Measurements from ENCODE around the gene ZNF101. TPM values are rescaled to one million over a fixed set of nuclear protein-coding genes. Genes with fewer than 3 reads are reported as not detected.

The ZNF101 gene
- total RNA-seq, 4 donors from 2014 or later, result 3.0 to 9.1 (median 6.3) TPM

- no peak for DNase-seq (ENCODE audit: low spot score)
- no peak for TF ChIP-seq CTCF (IDR thresholded peaks at IDR 0.05)
- ATAC-seq (ENCODE audit: low FRiP score), result peak; percentile 70
These were observed 40.8 kb upstream of the ZNF101 start, which contains the start of gene LPAR2 for GRCh38 chr19:19627621-19628500. Gene LPAR2, minus strand, starts transcription at chr19:19628220. Its CDS starts 945 bp downstream, at chr19:19627275.

GRCh38 chr19:19628501-19629134 is 40.0 kb upstream of the ZNF101 start:
- DNase-seq (ENCODE audit: low spot score) (no peak), ATAC-seq (ENCODE audit: low FRiP score) (peak; percentile 61)
- TF ChIP-seq CTCF (IDR thresholded peaks at IDR 0.05), result no peak

- no peak for TF ChIP-seq CTCF (IDR thresholded peaks at IDR 0.05)
- no peak for ATAC-seq (ENCODE audit: low FRiP score)
- no peak for DNase-seq (ENCODE audit: low spot score)
These were observed 38.6 kb upstream of the ZNF101 start for GRCh38 chr19:19630062-19630414.

GRCh38 chr19:19630426-19630825 is 38.2 kb upstream of the ZNF101 start:
- no peak for TF ChIP-seq CTCF (IDR thresholded peaks at IDR 0.05)
- DNase-seq (ENCODE audit: low spot score) (no peak), ATAC-seq (ENCODE audit: low FRiP score) (no peak)

GRCh38 chr19:19631346-19631745 is 37.3 kb upstream of the ZNF101 start:
- no peak for ATAC-seq (ENCODE audit: low FRiP score)
- TF ChIP-seq CTCF (IDR thresholded peaks at IDR 0.05), result no peak
- no peak for DNase-seq (ENCODE audit: low spot score)

- DNase-seq (ENCODE audit: low spot score) (no peak), ATAC-seq (ENCODE audit: low FRiP score) (no peak)
- no peak for TF ChIP-seq CTCF (IDR thresholded peaks at IDR 0.05)
These were observed 36.0 kb upstream of the ZNF101 start for GRCh38 chr19:19632661-19633060.

Data from omental fat pad (tissue), 4 donors.